ENCODE results near the gene NR1D1.

DNA sequence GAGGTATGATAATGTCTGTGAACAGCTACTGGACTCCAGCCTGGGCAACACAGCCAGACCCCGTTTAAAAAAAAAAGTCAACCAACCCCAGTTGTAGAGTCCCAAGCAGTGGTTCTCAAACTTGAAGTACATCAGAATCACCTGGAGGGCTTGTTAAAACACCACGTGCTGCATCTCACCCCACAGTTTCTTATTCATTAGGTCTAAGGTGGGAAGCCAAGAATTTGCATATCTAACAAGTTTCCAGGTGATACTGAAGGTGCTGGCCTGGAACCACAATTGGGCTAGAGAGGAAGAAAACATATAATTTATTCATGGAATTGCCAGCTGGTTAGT lies 14.7 kb upstream of the NR1D1 start:
- TF ChIP-seq ZNF184 (tag by site-specific recombination; IDR thresholded peaks at IDR 0.05), result no peak
- TF ChIP-seq ZNF549 (tag by site-specific recombination; IDR thresholded peaks at IDR 0.05), result no peak
- TF ChIP-seq ZNF302 (tag by site-specific recombination; IDR thresholded peaks at IDR 0.05; ENCODE audit: low read depth), result no peak
- no peak for TF ChIP-seq RBAK (tag by site-specific recombination; IDR thresholded peaks at IDR 0.05)
- TF ChIP-seq CTCF (tag by site-specific recombination; IDR thresholded peaks at IDR 0.05), result no peak
- TF ChIP-seq ZNF596 (tag by site-specific recombination; IDR thresholded peaks at IDR 0.05), result no peak
- no peak for TF ChIP-seq ZNF433 (tag by site-specific recombination; IDR thresholded peaks at IDR 0.05; ENCODE audit: low read depth)
- TF ChIP-seq ZBTB21 (tag by site-specific recombination; IDR thresholded peaks at IDR 0.05), result no peak
- TF ChIP-seq SCRT1 (tag by site-specific recombination; IDR thresholded peaks at IDR 0.05; ENCODE audit: borderline replicate concordance), result no peak
- no peak for TF ChIP-seq ZFP37 (tag by site-specific recombination; IDR thresholded peaks at IDR 0.05)
- TF ChIP-seq ZNF274 (IDR thresholded peaks at IDR 0.05; ENCODE audit: low read length), result no peak
- TF ChIP-seq ZNF274 (tag by site-specific recombination; IDR thresholded peaks at IDR 0.05; ENCODE audit: borderline replicate concordance), result no peak
- TF ChIP-seq, protein P1, sequence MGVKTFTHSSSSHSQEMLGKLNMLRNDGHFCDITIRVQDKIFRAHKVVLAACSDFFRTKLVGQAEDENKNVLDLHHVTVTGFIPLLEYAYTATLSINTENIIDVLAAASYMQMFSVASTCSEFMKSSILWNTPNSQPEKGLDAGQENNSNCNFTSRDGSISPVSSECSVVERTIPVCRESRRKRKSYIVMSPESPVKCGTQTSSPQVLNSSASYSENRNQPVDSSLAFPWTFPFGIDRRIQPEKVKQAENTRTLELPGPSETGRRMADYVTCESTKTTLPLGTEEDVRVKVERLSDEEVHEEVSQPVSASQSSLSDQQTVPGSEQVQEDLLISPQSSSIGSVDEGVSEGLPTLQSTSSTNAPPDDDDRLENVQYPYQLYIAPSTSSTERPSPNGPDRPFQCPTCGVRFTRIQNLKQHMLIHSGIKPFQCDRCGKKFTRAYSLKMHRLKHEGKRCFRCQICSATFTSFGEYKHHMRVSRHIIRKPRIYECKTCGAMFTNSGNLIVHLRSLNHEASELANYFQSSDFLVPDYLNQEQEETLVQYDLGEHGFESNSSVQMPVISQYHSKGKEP (tag by site-specific recombination; IDR thresholded peaks at IDR 0.05), result no peak

Data from HEK293 (cell line).